Upper lobe of right lung (tissue), 1 donor: Measurements from ENCODE around the gene CMSS1. TPM values are rescaled to one million over a fixed set of nuclear protein-coding genes. Genes with fewer than 3 reads are reported as not detected.

ENCODE experiments used
- ATAC-seq: fragments of 200-7000 bp; cut with Tn5 transposase; one replicate; pipeline ENCODE4 v1.9.1; 2020; ENCODE audit warnings: mild to moderate bottlenecking, moderate library complexity
- DNase-seq: peaks from one replicate; pipeline ENCODE4 v3.0.0-alpha.2; 2020
- H3K27ac ChIP-seq: fragments of 200-600 bp; one replicate; pipeline ENCODE4 v1.8.0; 2022
- H3K27me3 ChIP-seq: fragments of 200-600 bp; one replicate; pipeline ENCODE4 v1.8.0; 2022; ENCODE audit warnings: mild to moderate bottlenecking
- H3K36me3 ChIP-seq: fragments of 200-600 bp; one replicate; pipeline ENCODE4 v1.8.0; 2022
- H3K4me1 ChIP-seq: fragments of 200-600 bp; one replicate; pipeline ENCODE4 v1.8.0; 2022
- H3K4me3 ChIP-seq: fragments of 200-600 bp; one replicate; pipeline ENCODE4 v1.8.0; 2022; ENCODE audit warnings: mild to moderate bottlenecking
- H3K9me3 ChIP-seq: fragments of 200-600 bp; one replicate; pipeline ENCODE4 v1.8.0; 2022
- intact Hi-C: fragments of 100-400 bp; cut with DNase I; formaldehyde crosslinking; loops from one replicate; pipeline ENCODE4 v1.11.0; 2022
- total RNA-seq: library from RNA; stranded (reverse); fragmentation: NEBNext Ultra II Directional; extraction: Animal tissue kit (Norgen Biotek cat#: 25700); gene quantifications from one replicate; pipeline ENCODE4 v1.2.1, GENCODE V29; 2021
- TF ChIP-seq, protein P1 (sequence below): fragments of 200-600 bp; IDR thresholded peaks from one replicate; pipeline ENCODE4 v1.8.0; 2022; ENCODE audit warnings: antibody characterized with exemption
- donor health status: DM: no; HTN: yes; CAD: no; lungs with severe emphysema.

CMSS1 gene
- total RNA-seq, 1 donor from 2014 or later, result 20.6 TPM

DNA sequence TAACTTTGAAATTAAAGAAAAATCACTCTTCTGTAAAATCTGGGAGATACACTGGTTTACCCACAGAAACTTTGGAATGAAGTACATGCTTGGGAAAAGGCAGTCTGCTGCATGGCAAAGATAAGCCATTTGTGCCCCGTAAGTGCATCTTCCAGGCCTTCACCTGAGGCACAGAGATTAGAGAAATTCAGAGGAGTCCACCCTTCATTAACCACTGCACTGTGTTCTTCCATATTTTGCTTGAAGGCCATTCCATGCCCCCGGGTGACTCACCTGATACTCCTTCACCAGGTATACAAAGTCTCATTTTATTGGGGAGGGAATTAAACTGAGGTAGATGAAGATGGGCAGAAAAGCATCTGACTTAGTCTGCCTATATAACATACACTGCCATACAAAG is 53.0 kb downstream of the CMSS1 start:
- Histone ChIP-seq H3K36me3 (no peaks in the 10 kb centered on the region), H3K9me3 (no peaks in the 10 kb centered on the region), H3K27me3 (no peaks in the 10 kb centered on the region), H3K4me1 (peaks cover 30% of the 10 kb centered on the region), H3K27ac (peak overlapping the region; percentile 0), H3K4me3 (no peak overlapping the region)
- ATAC-seq (no peak), DNase-seq (no peak)
- TF ChIP-seq, protein P1, sequence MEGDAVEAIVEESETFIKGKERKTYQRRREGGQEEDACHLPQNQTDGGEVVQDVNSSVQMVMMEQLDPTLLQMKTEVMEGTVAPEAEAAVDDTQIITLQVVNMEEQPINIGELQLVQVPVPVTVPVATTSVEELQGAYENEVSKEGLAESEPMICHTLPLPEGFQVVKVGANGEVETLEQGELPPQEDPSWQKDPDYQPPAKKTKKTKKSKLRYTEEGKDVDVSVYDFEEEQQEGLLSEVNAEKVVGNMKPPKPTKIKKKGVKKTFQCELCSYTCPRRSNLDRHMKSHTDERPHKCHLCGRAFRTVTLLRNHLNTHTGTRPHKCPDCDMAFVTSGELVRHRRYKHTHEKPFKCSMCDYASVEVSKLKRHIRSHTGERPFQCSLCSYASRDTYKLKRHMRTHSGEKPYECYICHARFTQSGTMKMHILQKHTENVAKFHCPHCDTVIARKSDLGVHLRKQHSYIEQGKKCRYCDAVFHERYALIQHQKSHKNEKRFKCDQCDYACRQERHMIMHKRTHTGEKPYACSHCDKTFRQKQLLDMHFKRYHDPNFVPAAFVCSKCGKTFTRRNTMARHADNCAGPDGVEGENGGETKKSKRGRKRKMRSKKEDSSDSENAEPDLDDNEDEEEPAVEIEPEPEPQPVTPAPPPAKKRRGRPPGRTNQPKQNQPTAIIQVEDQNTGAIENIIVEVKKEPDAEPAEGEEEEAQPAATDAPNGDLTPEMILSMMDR, result no peak
- intact Hi-C loops, result no loop called here

DNA sequence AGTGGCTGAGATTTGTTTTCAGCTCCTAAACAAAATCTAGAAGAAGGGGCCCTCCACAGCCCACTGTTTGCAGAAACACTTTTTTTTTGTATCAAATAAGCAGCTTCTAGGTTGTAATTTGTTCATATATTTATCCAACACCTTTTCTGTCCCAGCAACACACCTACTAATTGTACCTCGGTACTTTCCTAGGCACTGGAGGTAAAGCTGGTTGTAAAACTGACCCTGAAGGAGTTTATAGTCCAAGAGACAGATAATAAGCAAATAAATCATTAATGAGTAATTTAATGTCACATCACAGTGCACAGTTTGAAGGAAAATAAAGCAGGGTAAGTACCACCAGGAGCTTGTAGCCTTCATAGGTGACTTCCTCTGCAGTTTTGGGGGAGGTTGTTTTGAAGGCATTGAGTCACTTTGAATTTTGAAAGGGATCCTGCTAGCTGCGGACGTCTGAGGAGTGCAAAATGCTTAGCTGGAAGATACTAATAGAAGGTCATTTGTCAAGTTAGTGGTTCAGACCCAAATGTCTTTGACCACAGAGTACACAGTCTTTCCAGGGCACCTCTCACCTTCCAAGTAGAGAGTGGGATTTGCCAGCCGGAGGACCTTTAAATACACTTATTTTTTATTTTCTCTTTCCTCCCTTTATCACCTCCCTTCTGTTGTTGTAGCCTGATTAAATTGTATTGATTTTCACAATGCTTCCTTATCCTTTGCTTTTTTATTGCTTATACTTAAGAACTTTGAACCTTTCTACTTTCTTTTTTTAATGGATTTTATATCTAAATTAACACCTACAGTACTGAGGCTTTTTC is 53.8 kb downstream of the CMSS1 start:
- ATAC-seq (no peak), DNase-seq (no peak)
- H3K27me3 ChIP-seq, result no peaks in the 10 kb centered on the region
- H3K36me3 ChIP-seq, result no peaks in the 10 kb centered on the region
- no peaks in the 10 kb centered on the region for H3K9me3 ChIP-seq
- intact Hi-C loops, result no loop called here
- peak overlapping the region; percentile 21 for H3K27ac ChIP-seq
- TF ChIP-seq, protein P1, result no peak
- H3K4me3 ChIP-seq, result peak overlapping the region; percentile 12
- H3K4me1 ChIP-seq, result peaks cover 23% of the 10 kb centered on the region

DNA sequence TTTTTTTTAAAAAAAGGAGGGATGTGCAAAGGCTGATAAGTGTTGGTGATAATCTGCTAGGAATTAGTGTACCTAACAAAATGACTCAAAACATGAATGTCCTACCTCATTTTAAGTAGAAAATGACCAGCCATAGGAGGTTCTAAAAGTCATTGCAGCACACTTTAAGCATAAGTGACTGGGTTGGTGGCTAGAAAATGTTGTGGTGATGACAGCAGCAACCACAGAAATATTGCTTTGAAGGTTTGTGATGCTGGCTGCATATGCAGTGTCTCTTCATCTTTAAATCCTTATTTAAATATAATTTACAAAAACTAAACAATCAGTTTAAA is 55.2 kb downstream of the CMSS1 start:
- ATAC-seq, result no peak
- DNase-seq, result no peak
- H3K27me3 ChIP-seq, result no peaks in the 10 kb centered on the region
- no peaks in the 10 kb centered on the region for H3K36me3 ChIP-seq
- H3K4me1 ChIP-seq, result peaks cover 22% of the 10 kb centered on the region
- peak overlapping the region; percentile 26 for H3K27ac ChIP-seq
- intact Hi-C loops, result no loop called here
- H3K4me3 ChIP-seq, result peak overlapping the region; percentile 76
- H3K9me3 ChIP-seq, result no peaks in the 10 kb centered on the region
- TF ChIP-seq, protein P1, result no peak

DNA sequence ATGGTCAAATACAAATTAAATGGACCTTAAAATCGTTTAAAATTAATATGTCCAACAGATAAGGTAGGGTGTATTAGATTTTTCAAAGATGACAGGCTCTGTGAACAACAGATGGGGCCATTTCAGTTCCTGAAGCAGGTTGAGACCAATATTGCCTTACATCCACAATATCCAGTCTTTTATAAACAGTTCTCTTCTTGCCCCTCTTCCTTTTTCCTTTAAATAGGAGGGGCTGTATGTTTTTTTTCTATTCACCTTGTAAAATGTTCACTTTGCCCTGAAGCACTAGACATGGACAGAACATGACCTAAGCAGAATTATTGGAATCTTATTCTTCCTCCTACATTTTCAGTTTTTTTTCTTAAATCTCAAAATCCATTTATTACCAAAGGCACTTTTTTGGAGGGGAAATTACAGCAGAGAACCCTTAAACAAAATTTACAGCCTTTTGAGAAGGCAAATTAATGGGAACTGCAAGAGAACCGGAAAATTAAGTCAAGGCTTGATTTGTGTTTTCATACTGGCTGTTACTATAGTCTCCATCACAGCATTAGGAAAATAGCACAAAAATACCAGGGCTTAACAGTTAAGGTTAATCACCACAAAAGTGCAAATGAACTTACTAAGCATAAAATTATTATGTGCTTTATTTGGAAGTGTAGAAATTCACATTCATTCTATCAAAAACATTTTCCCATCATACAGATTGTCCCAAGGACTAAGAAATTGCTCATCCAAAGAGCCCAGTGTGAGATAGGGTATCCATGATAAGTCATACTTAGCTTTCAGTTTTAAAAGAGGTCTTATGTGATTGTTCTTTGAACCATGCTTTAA is 55.8 kb downstream of the CMSS1 start:
- DNase-seq (no peak), ATAC-seq (no peak)
- no peaks in the 10 kb centered on the region for H3K9me3 ChIP-seq
- H3K27me3 ChIP-seq, result no peaks in the 10 kb centered on the region
- H3K4me3 ChIP-seq, result peak overlapping the region; percentile 76
- TF ChIP-seq, protein P1, result no peak
- no peaks in the 10 kb centered on the region for H3K36me3 ChIP-seq
- peak overlapping the region; percentile 93 for H3K27ac ChIP-seq
- peaks cover 22% of the 10 kb centered on the region for H3K4me1 ChIP-seq
- intact Hi-C loops, result no loop called here

DNA sequence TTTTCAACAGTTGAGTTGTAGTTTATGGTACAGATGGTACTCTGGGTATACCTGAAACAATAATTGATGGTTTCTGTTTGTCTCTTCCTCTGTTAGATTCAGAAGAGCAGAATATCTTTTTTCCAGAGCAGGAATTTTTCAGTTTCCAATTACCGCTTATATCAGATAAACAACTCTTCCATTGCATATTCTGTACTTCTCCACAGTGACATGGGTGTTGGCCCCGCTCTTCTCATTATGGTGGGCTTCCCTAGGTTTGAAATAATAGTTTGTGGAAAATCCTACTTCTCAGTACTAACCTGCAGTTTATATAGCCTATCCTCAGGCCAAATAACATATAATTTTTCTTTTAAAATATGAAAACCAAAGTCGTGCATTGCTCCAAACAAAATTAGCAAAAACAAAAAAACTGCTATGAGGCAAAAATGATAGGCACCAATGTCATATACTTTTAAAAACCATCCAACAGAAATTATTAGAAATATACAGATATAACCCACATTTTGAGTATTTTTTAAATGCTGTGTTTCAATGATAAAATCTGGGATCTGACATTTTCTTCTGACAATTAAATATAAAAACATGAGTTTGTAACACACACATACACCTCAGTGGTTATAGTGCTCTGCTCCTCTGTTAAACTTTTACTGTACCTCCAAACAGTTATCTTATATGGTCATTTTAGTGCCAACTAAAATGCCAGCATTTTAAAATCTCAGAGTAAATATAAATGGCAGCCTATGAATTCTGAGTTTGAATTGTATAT is 56.8 kb downstream of the CMSS1 start:
- Histone ChIP-seq H3K9me3 (no peaks in the 10 kb centered on the region), H3K4me1 (peaks cover 22% of the 10 kb centered on the region), H3K4me3 (peak overlapping the region; percentile 76), H3K27ac (peak overlapping the region; percentile 93), H3K36me3 (no peaks in the 10 kb centered on the region), H3K27me3 (no peaks in the 10 kb centered on the region)
- TF ChIP-seq, protein P1, result no peak
- intact Hi-C loops, result no loop called here
- no peak for DNase-seq
- no peak for ATAC-seq
